ENCODE measurements around the gene CDCA7. TPM values are rescaled to one million over a fixed set of nuclear protein-coding genes. Genes with fewer than 3 reads are reported as not detected.

Gene CDCA7
- total RNA-seq, 4 donors from 2014 or later, result 0.51 to 31.0 (median 4.6) TPM

DNA sequence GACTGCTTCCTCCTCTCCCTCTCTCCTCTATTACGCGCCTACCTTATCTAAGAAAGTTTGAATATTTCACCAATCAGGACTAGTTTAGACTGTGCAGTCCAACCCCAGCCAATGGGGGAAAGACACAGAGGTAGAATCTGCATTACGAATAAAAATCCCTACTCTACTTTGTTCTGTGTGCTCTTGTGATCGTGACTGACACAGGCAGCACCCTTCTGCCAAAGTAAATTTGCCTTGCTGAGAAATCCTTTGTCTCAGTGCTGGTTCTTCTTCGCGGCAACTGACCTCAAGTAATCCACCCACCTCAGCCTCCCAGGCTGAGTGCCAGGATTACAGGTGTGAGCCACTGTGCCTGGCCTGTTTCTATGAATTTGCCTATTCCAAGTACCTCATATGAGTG, 8.6 kb upstream of the CDCA7 start:
- no peak for DNase-seq
- peaks cover 0 to 4% of the 10 kb centered on the region in 2 donors for H3K9me3 ChIP-seq
- no peak overlapping the region for H3K27ac ChIP-seq
- TF ChIP-seq, protein P1, sequence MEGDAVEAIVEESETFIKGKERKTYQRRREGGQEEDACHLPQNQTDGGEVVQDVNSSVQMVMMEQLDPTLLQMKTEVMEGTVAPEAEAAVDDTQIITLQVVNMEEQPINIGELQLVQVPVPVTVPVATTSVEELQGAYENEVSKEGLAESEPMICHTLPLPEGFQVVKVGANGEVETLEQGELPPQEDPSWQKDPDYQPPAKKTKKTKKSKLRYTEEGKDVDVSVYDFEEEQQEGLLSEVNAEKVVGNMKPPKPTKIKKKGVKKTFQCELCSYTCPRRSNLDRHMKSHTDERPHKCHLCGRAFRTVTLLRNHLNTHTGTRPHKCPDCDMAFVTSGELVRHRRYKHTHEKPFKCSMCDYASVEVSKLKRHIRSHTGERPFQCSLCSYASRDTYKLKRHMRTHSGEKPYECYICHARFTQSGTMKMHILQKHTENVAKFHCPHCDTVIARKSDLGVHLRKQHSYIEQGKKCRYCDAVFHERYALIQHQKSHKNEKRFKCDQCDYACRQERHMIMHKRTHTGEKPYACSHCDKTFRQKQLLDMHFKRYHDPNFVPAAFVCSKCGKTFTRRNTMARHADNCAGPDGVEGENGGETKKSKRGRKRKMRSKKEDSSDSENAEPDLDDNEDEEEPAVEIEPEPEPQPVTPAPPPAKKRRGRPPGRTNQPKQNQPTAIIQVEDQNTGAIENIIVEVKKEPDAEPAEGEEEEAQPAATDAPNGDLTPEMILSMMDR (IDR thresholded peaks at IDR 0.05), result no peak
- TF ChIP-seq POLR2A (IDR thresholded peaks at IDR 0.05), result no peak
- H3K27me3 ChIP-seq, result no peaks in the 10 kb centered on the region
- intact Hi-C loops (cut with DNase I; ENCODE audit: low total_unique reads), result no loop called here
- no peak overlapping the region for H3K4me3 ChIP-seq
- no peaks in the 10 kb centered on the region for H3K36me3 ChIP-seq
- H3K4me1 ChIP-seq, result no peaks in the 10 kb centered on the region

DNA sequence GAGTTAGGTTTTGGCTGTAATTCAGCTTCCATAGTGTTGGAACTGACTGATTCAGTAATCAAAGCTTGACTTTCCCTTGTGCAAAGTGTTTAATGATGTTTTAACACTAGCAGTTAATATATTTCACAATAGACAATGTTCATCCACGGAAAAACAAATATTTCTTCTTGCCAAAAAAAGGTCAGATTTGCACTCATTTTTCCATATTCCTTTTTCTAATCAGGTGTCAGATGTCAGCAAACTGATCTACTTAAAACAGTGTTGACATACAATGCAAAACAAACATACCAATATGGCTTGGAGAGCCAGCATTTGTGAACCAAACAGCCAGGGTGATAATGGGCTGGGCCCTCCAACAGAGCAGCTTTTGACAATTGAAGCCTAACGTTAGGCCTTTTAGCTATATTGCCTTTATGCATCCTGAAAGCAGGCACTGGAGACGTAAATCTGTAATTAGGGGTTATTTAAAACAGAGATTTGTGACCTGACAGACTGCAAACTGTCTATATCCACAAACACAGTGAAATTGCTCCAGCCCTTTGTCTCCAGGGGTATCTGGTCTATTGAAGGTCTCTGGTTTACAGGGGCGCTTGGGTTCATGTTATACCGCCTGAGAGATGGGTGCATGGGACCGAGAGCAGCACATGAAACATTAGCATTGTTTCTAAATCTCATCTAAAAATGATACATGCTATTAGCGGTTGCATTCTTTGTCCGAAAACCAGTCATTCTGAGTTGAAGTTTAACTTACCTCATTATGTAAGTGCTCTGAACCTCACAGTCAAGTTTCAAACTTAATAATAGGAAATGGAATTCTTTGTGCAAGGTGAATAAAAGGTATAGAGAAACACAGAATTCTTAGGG, 7.1 kb upstream of the CDCA7 start:
- TF ChIP-seq, protein P1 (IDR thresholded peaks at IDR 0.05), result no peak
- TF ChIP-seq POLR2A (IDR thresholded peaks at IDR 0.05), result no peak
- peaks cover 0 to 4% of the 10 kb centered on the region in 2 donors for H3K9me3 ChIP-seq

DNA sequence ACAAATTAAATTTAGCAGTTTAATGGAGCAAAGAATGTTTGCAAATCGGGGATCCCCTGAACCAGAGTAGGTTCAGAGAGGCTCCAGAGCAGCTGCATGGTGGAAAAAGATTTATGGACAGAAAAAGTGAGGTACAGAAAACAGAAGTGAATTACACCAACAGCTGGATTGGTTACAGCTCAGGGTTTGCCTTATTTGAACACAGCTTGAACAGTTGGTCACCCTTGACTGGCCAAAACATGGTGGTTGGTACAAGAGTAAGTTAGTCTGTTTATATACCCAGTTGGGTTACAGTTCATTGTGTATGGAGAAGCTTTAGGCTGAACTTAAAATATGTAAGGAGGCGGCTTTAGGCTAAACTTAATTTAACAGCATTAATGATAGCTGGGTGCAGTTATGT, 5.4 kb upstream of the CDCA7 start:
- H3K4me3 ChIP-seq, result no peak overlapping the region
- H3K27me3 ChIP-seq, result peaks cover 0 to 16% of the 10 kb centered on the region in 2 donors
- DNase-seq, result no peak
- H3K4me1 ChIP-seq, result peaks cover 0 to 5% of the 10 kb centered on the region in 2 donors
- peaks cover 0 to 4% of the 10 kb centered on the region in 2 donors for H3K9me3 ChIP-seq
- intact Hi-C loops (cut with DNase I; ENCODE audit: low total_unique reads), result no loop called here
- no peak for TF ChIP-seq POLR2A (IDR thresholded peaks at IDR 0.05)
- TF ChIP-seq, protein P1 (IDR thresholded peaks at IDR 0.05), result no peak
- H3K27ac ChIP-seq, result no peak overlapping the region
- H3K36me3 ChIP-seq, result no peaks in the 10 kb centered on the region

More for the DNA sequence above, 7.1 kb upstream of the CDCA7 start:
- DNase-seq, result no peak
- peaks cover 0 to 5% of the 10 kb centered on the region in 2 donors for H3K27me3 ChIP-seq
- H3K4me1 ChIP-seq, result no peaks in the 10 kb centered on the region
- intact Hi-C loops (cut with DNase I; ENCODE audit: low total_unique reads), result no loop called here
- no peak overlapping the region for H3K27ac ChIP-seq
- H3K4me3 ChIP-seq, result no peak overlapping the region
- H3K36me3 ChIP-seq, result no peaks in the 10 kb centered on the region

DNA sequence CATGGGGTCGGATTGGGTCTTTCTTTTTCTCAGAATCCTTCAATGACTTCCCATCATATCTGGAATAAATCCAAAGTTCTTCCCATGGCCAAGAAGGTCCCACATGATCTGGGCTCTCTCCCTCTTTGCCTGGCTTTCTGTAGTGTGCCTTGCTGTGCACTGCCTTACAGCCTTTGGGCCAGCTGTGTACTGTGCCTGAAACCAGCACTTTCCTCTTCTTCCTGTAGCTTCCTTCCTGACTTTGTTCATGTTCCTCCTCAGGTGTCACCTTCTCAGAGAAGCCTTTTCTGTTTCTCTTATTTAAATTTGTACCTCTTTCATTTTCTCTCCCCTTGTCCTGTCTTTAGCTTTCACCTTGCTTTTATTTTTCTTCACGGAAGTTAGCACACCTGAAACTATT, 4.3 kb upstream of the CDCA7 start:
- no peaks in the 10 kb centered on the region for H3K9me3 ChIP-seq
- no peak for TF ChIP-seq POLR2A (IDR thresholded peaks at IDR 0.05)
- TF ChIP-seq, protein P1 (IDR thresholded peaks at IDR 0.05), result no peak
- H3K36me3 ChIP-seq, result no peaks in the 10 kb centered on the region
- H3K27ac ChIP-seq, result no peak overlapping the region
- peaks cover 0 to 7% of the 10 kb centered on the region in 2 donors for H3K4me1 ChIP-seq
- no peak overlapping the region for H3K4me3 ChIP-seq
- intact Hi-C loops (cut with DNase I; ENCODE audit: low total_unique reads), result no loop called here
- no peak for DNase-seq
- H3K27me3 ChIP-seq, result peaks cover 4 to 16% of the 10 kb centered on the region in 2 donors

DNA sequence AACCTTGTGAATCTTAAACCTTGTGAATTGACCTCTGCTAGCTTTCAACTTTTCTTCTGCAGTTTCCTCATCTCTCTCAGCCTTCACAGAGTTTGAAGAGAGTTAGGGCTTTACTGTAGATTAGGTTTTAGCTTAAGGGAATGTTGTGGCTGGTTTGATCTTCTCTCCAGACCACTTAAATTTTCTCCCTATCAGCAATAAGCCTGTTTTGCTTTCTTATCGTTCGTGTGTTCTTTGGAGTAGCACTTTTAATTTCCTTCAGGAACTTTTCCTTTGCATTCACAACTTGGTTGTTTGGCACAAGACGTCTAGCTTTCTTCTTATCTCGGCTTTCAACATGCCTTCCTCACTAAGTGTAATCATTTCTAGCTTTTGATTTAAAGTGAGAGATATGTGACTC, 2.8 kb upstream of the CDCA7 start:
- Histone ChIP-seq H3K4me1 (peaks cover 0 to 7% of the 10 kb centered on the region in 2 donors), H3K4me3 (no peak overlapping the region), H3K27me3 (peaks cover 4 to 16% of the 10 kb centered on the region in 2 donors), H3K9me3 (no peaks in the 10 kb centered on the region), H3K27ac (no peak overlapping the region), H3K36me3 (no peaks in the 10 kb centered on the region)
- TF ChIP-seq, protein P1 (IDR thresholded peaks at IDR 0.05), result no peak
- TF ChIP-seq POLR2A (IDR thresholded peaks at IDR 0.05), result no peak
- no peak for DNase-seq
- intact Hi-C loops (cut with DNase I; ENCODE audit: low total_unique reads), result no loop called here
